DOHH2 (cell line): ENCODE measurements around the gene AQP7.

Source experiments
- H3F3A ChIP-seq: fragments of 200-600 bp; sonication (generic), shearing (Covaris generic); 2 replicates; pipeline ENCODE4 v1.6.0; 2016; ENCODE audit warnings: antibody characterized with exemption, mild to moderate bottlenecking; ENCODE audit not compliant: control insufficient read depth, insufficient read depth
- H3K27ac ChIP-seq: fragments of 200-600 bp; sonication (generic); 2 replicates; pipeline ENCODE4 v1.5.1; 2014; ENCODE audit warnings: low read depth, mild to moderate bottlenecking, low read length, moderate library complexity
- H3K27me3 ChIP-seq: fragments of 200-600 bp; sonication (generic); 2 replicates; pipeline ENCODE4 v1.6.1; 2014; ENCODE audit warnings: mild to moderate bottlenecking, low read length, mixed read lengths; ENCODE audit not compliant: control insufficient read depth
- H3K36me3 ChIP-seq: fragments of 200-600 bp; sonication (generic); 2 replicates; pipeline ENCODE4 v1.6.1; 2014; ENCODE audit warnings: mild to moderate bottlenecking, low read length, moderate library complexity, mixed read lengths; ENCODE audit not compliant: control insufficient read depth
- H3K4me1 ChIP-seq: fragments of 200-600 bp; sonication (generic); 2 replicates; pipeline ENCODE4 v1.6.1; 2014; ENCODE audit warnings: mild to moderate bottlenecking, low read length, mixed read lengths; ENCODE audit not compliant: control insufficient read depth
- H3K4me2 ChIP-seq: fragments of 200-600 bp; sonication (generic); 2 replicates; pipeline ENCODE4 v1.6.0; 2014; ENCODE audit warnings: mild to moderate bottlenecking, low read length, moderate library complexity
- H3K4me3 ChIP-seq: fragments of 200-600 bp; sonication (generic); 2 replicates; pipeline ENCODE4 v1.5.1; 2014; ENCODE audit warnings: mild to moderate bottlenecking, low read length, mixed read lengths
- H3K79me2 ChIP-seq: fragments of 200-600 bp; sonication (generic); 2 replicates; pipeline ENCODE4 v1.6.1; 2014; ENCODE audit warnings: mild to moderate bottlenecking, low read length, mixed read lengths; ENCODE audit not compliant: control insufficient read depth
- H3K9me2 ChIP-seq: fragments of 200-600 bp; sonication (generic); replicated peaks from 2 replicates; pipeline ENCODE4 v1.6.1; 2014; ENCODE audit warnings: mild to moderate bottlenecking, low read length, mixed read lengths; ENCODE audit not compliant: control insufficient read depth
- H3K9me3 ChIP-seq: fragments of 200-600 bp; sonication (generic); 2 replicates; pipeline ENCODE4 v1.6.1; 2014; ENCODE audit warnings: antibody characterized with exemption, low read length, mixed read lengths; ENCODE audit not compliant: control insufficient read depth, insufficient read depth
- H4K20me1 ChIP-seq: fragments of 200-600 bp; sonication (generic); 2 replicates; pipeline ENCODE4 v1.6.0; 2014; ENCODE audit warnings: low read depth, mild to moderate bottlenecking, antibody characterized with exemption, low read length, moderate library complexity; ENCODE audit not compliant: control insufficient read depth, insufficient read depth
- CTCF ChIP-seq: fragments of 200-600 bp; sonication (generic); IDR thresholded peaks from one replicate; pipeline ENCODE4 v1.5.1; 2014; ENCODE audit warnings: antibody characterized with exemption, mild to moderate bottlenecking, low read depth, low read length; ENCODE audit not compliant: poor library complexity, severe bottlenecking
- EZH2phosphoT487 ChIP-seq: fragments of 200-600 bp; sonication (generic); IDR thresholded peaks from 2 replicates; pipeline ENCODE4 v1.6.1; 2017; ENCODE audit warnings: borderline replicate concordance, mild to moderate bottlenecking, antibody characterized with exemption, low read length, moderate library complexity, mixed read lengths

The AQP7 gene

GRCh38 chr9:33355933-33356332 lies 46.4 kb downstream of the AQP7 start:
- no peaks in the 10 kb centered on the region for H3F3A ChIP-seq
- TF ChIP-seq EZH2phosphoT487: no peak
- no peak for TF ChIP-seq CTCF
- H3K36me3 ChIP-seq: peaks cover 34% of the 10 kb centered on the region
- no peaks in the 10 kb centered on the region for H4K20me1 ChIP-seq
- no peaks in the 10 kb centered on the region for H3K9me3 ChIP-seq
- no peak overlapping the region for H3K4me2 ChIP-seq
- H3K4me1 ChIP-seq: no peaks in the 10 kb centered on the region
- no peak overlapping the region for H3K27ac ChIP-seq
- no peak overlapping the region for H3K4me3 ChIP-seq
- H3K9me2 ChIP-seq: no peaks in the 10 kb centered on the region
- H3K27me3 ChIP-seq: no peaks in the 10 kb centered on the region
- no peaks in the 10 kb centered on the region for H3K79me2 ChIP-seq

- TF ChIP-seq CTCF (no peak), EZH2phosphoT487 (no peak)
- Histone ChIP-seq H3K36me3 (peaks cover 25% of the 10 kb centered on the region), H3K9me3 (no peaks in the 10 kb centered on the region), H3K4me1 (no peaks in the 10 kb centered on the region), H3K4me2 (no peak overlapping the region), H3K79me2 (no peaks in the 10 kb centered on the region), H3K4me3 (no peak overlapping the region), H3K9me2 (no peaks in the 10 kb centered on the region), H4K20me1 (no peaks in the 10 kb centered on the region), H3F3A (no peaks in the 10 kb centered on the region), H3K27ac (no peak overlapping the region), H3K27me3 (no peaks in the 10 kb centered on the region)
These were observed 47.6 kb downstream of the AQP7 start for GRCh38 chr9:33354651-33355211.

- Histone ChIP-seq H3K9me2 (no peaks in the 10 kb centered on the region), H3K27me3 (no peaks in the 10 kb centered on the region), H3K4me2 (no peak overlapping the region), H3K79me2 (no peaks in the 10 kb centered on the region), H3K4me1 (no peaks in the 10 kb centered on the region), H3K4me3 (no peak overlapping the region), H4K20me1 (no peaks in the 10 kb centered on the region), H3K9me3 (no peaks in the 10 kb centered on the region), H3F3A (no peaks in the 10 kb centered on the region), H3K36me3 (peaks cover 49% of the 10 kb centered on the region), H3K27ac (no peak overlapping the region)
- TF ChIP-seq CTCF: no peak
- TF ChIP-seq EZH2phosphoT487: no peak
These were observed 50.8 kb downstream of the AQP7 start for GRCh38 chr9:33351547-33351946.
